Stimulated activated CD8-positive, alpha-beta memory T cell treated with anti-CD3 and anti-CD28 coated beads, Interleukin-15, amount 100 ng/mL, for 1 hour (primary cell): ENCODE measurements around the gene CRB3.
A peak's percentile ranks its signal among the peaks of the same experiment; 100 is the strongest.
"Not testable (repeated sequence)": the region's sequence is repeated elsewhere in the genome, so short reads cannot be mapped to it uniquely, and the experiment has no call there.

ENCODE experiments used
- DNase-seq: peaks from one replicate; pipeline ENCODE4 v3.0.0-alpha.2; 2020; ENCODE audit warnings: low read depth

CRB3 gene

DNA sequence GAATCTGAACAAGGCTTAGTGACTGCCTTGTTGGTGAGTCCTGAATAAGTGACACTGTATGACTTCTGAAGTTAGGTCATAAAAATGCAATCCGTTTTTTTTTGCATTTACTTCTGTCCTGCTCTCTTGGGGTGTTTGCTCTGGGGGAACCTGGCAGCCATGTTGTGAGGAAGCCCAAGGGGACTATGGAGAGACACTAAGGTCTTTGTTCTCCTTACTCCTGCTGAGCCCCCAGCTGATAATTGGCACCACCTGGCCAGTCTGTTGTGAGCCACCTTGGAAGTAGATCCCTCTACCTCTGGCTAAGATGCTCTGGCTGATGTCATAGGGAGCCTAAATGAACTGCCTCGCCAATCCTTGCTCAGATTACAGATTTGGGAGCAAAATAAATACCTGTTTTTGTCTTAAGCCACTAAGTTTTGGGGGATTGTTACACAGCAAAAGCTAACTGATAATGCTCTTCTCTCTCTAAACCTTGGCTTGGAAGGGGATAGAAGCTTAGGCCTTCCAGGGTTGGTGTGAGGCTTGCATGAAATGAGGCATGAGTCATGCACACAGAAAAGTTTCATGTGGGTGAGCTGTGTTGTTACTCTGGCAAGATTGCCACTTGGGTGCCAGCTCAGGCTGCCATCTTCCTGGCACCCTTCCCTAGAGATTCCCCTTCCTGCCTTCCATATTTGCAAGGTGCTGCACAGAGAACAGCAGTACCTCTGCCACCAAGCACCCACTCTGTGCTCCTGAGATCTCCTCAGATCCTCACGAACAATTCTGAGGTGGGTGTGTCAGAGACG lies 27.9 kb downstream of the CRB3 start:
- DNase-seq: no peak

DNA sequence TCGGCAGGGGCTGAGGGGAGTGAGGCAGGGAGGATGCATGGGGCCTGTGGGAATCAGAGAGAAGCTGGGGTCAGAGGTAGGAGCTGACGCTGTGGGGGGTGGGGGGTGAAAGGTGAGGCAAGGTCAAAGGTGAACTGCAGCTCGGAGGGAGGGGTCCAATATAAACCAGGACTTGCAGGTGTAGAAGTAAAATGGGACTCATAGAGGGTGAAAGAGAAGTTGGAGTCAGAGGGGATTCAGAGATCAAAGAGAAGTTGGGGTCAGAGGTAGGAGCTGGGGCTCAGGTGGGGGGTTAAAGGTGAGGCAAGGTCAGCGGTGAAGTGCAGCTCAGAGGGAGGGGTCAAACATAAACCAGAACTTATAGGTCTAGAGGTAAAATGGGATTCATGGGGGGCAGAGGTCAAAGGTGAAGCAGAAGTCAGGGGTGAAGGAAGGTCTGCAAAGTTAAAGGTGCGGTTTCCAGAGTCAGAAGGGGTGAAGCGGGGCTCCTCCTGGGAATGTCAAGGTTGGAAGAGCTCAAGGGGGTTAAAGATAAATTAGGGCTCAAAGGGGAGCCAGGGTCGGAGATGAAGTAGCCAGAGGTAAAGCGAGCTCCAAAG lies 30.5 kb downstream of the CRB3 start:
- no peak for DNase-seq

DNA sequence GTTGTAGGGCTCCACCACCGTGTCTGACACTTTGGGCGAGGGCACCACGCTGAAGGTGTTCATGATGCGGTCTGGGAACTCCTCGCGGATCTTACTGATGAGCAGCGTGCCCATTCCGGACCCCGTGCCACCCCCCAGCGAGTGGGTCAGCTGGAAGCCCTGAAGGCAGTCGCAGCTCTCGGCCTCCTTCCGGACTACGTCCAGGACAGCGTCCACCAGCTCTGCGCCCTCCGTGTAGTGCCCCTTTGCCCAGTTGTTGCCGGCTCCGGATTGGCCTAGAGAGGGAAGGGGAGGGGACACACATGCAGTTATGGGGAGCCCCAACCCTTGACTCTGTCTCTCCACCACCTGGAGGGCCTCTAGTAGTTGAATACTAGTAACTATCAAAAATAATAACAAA lies 31.9 kb downstream of the CRB3 start:
- no peak for DNase-seq

DNA sequence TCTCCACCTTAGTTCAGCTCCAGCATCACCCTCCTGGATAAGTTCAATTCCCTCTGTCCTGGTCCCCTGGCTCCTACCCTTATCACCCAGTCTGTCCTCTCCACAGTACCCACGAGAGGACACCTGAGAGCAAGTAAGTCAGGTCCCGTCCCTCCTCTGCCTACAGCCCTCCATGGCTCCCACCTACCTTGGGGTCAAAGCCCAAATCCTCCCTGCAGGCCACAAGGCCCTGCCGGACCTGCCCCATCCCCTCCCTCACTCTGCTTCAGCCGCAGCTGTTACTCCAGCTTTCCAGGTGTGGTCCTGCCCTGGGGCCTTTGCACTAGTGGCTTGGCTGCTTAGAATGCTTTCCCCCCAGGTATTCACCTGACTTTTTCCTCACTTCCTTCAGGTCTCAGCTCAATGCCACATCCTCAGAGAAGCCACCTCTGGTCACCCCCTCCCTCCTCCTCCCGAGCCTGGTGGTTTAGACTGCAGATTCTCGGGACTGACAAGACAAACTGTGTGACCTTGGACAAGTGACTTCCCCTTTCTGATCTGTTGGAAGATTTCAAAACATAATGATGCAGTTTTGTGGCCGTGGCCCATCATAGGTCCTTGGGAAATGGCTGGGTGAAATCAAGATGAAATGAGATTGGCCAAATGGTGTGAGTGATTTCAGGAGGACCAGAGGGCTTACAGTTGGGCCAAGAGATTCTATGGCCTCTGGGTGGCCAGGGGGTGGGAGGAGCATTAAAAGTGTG lies 34.4 kb downstream of the CRB3 start:
- DNase-seq: no peak

DNA sequence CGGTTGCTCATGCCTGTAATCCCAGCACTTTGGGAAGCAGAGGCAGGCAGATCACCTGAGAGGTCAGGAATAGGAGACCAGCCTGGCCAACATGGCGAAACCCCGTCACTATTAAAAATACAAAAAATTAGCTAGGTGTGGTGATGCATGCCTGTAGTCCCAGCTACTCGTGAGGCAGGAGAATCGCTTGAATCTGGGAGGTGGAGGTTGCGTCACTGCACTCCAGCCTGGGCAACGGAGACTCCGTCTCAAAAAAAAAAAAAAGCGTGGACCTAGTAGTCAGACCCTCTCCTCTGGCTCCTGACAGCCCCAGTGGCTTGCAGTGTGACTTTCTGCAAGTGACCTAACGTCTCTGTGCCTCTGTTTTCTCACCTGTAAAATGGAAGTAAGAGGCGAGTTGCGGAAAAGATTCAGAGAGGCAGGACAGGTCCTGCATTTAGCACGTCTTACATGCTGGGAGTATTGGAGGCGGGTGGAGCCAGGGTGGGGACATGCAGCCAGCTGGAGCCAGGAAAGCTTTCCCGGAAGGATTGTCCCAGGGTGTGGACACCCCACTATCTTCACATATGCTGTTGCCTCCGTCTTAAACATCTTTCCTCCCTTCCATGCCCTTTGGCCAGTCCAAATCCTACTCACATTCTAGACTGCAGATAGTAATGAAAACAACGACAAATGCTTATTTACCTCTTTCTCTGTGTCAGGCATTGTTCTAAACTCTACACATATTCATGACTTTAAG lies 35.1 kb downstream of the CRB3 start:
- DNase-seq: no peak

DNA sequence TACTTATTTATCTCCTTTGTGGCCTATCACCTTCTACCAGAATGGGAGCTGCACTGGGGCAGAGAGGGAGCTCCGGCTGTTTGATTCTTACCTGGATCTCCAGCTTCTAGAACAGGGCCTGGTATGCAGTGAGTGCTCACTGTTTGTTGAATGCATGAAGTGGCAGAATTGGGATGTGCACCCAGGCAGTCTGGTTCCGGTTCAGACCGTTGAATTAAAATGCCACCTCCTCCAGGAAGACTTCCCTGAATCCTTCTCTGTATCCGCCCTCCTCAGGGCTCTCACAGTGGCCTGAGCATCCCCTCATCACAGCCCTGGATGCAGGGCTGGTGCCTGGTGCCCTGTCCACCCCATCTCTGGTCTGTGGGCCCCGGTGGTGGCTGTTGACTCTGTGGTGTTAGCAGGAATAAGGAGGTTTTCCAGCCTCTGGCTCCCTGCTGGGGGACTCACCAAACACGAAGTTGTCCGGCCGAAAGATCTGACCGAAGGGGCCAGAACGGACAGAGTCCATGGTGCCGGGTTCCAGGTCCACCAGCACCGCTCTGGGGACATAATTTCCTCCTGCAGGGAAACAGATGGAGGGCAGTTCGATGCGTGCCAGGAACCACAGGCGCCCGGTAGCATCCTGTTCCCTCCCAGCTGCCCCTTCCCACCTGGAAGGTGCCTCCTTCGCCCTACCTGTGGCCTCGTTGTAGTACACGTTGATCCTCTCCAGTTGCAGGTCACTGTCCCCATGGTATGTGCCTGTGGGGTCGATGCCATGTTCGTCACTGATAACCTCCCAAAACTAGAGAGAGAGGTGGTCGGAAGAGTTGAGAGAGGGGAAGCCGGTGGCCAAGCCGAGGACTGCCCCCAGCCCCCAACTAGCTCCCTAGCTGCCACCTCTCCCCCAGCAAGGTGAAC lies 37.0 kb downstream of the CRB3 start:
- no peak for DNase-seq

DNA sequence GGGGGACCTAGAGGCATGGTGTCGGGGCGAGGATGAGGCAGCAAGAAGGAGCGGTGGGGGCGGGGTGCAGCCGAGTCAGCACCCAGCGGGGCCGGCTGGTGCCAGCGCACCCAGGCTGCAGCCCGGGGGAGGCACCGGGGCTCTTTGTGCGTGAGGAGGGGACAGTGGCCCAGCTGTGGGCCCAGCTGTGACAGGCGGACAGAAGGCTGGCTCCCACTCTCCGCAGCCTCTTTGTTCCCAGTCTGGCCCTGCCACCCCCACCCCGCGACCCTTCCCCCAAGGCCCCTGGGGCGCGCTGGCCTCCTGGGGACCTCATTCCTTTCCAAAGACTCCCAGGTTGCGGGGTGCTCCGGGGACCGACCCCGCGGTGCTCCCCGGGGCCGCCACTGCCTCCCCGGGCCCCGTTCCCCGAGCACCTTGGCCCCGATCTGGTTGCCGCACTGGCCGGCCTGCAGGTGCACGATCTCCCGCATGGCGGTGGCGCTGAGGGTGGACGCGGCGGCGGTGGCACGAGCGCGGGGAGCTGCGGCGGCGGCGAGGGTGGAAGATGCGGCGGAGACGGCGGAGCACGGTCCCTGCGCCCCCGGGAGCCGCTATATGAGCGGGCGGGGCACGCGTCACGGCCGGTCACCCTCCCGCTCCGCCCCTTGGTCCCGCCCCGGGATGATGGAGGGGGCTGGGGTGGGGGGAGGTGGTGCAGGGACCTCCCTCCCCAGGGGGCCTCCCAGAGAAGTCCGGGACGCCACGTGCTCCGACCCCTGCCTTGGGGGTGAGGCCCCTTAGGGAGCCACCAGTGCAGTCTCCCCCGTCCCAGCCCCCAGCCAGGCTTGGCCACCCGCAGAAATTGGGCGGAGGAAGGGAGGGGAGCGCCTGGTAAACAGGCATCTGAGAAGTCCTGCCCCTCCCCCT lies 37.9 kb downstream of the CRB3 start, which contains the start of gene TUBB4A:
TUBB4A (minus strand) TSS at position 570 of the 909 bp plus-strand sequence; CDS start at position 473, 97 bp downstream.
- DNase-seq: no peak

DNA sequence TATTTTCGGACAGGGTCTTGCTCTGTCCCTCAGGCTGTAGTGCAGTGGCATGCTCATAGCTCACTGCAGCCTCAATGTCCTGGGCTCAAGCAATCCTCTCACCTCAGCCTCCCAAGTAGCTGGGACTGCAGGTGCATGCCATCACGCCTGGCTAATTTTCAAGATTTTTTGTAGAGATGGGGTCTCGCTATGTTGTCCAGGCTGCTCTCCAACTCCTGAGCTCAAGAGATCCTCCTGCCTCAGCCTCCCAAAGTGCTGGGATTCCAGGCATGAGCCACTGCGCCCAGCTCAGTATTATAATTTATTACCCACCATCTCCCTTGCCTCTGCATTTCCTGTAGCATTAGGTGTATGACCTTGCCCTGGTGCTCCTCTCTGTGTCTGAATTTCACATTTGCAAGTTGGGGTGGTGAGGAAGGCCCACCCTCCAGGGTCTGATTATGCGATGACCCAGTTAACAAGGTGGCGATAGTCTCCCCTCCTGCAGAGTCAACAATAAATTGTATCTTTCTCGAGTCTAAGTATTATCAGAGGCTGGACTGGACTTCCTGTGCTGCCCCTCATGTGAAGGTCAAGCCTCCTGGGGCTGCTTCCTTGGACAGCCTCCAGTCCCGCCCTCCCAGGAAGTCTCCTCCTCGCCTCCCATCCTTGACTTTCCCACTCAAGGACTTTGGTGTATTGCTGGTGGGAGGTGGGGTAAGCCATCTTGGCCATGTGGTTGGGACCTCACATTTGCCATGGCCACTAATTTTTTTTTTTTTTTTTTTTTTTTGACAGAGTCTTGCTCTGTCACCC lies 39.5 kb downstream of the CRB3 start:
- DNase-seq: no peak

DNA sequence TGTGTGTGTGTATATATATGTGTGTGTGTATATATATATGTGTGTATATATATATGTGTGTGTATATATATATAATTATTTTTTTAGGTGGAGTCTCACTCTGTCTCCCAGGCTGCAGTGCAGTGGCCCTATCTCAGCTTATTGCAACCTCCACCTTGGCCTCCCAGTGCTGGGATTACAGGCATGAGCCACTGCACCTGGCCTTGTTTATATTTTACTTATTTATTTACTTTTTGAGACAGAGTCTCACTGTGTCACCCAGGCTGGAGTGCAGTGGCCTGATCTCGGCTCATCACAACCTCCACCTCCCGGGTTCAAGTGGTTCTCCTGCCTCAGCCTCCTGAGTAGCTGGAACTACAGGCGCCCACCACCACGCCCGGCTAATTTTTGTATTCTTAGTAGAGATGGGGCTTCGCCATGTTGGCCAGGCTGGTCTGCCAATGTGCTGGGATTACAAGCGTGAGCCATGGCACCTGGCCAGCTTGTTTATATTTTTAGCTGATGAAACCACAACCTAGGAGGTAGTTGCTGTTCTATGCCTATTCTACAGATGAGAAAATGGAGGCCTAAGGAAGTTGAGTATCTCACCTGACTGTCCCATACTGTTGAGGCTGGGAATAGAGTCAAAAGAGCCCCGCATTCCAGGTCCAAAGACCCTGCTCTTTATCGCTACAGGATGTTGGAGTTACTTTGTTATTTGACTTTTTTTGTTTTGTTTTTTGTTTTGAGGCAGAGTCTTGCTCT lies 44.1 kb downstream of the CRB3 start:
- DNase-seq: not testable (repeated sequence)

DNA sequence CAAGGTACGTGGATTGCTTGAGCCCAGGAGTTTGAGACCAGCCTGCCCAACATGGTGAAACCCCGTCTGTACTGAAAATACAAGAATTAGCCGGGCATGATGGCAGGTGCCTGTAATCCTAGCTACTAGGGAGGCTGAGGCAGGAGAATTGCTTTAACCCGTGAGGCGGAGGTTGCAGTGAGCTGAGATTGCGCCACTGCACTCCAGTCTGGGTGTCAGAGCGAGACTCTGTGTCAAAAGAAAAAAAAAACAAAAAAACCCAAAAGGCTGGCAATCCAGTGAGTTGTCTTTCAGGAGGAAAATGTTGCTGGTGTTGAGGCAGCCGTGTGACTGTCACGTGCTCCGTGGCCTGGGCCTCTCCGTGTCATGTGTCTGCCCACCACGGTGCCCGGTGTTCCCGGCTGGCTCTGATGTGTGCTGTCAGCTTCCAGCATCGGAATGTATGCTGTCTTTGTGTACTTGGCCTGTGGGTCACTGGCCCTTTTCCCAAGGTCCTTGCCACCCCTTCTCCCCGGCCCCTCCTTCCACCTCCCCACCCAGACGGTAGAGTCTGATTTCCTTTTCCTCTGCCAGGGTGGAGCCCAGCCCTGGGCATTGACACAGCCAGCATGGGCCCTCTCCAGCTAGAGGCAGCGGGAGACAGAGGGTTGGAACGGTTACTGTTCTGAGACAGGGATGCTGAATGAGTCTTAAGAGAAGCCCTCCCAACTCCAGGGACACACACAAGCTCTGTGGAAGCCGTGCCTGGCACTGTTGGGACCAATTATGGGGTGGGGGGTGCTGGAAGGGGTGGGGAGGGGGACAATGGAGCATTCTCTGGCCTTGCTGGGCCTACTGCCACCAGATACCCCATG lies 45.3 kb downstream of the CRB3 start:
- DNase-seq: no peak

DNA sequence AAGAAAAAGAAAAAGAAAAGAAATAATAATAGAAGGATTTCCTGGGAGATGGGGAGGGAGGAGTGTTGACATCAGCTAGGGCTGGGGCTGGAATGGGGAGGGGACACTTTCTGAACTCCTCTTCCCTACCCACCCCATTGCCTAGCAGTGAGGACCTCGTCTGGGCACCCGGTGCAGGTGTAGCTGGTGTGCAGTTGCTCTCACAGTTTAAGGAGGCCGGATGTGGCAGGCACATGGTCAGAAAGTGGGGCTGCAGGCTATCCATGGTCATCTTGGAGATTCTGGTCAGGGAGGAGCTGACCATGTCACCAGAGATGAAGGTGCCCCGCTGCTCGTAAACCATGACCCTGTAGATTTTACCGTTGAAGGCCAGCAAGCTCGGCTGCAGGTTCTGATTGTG lies 46.5 kb downstream of the CRB3 start:
- DNase-seq: no peak

DNA sequence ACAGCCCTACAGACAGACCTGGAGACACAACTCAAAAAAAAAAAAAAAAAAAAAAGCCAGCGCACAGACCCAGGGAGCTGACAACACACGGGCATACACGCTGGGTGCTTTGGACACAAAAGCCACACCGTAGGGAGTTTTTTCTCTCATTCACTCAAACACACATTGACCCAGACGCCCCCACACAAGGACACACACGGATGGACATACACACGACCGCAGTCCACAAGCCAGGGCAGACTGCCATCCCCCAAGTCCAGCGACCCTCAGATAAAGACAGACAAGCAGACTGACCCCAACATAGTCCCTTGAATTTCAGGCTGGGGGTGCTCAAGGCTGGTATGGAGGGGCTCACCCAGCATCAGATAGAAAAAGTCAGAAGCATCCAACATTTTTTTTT lies 50.0 kb downstream of the CRB3 start:
- no peak for DNase-seq

DNA sequence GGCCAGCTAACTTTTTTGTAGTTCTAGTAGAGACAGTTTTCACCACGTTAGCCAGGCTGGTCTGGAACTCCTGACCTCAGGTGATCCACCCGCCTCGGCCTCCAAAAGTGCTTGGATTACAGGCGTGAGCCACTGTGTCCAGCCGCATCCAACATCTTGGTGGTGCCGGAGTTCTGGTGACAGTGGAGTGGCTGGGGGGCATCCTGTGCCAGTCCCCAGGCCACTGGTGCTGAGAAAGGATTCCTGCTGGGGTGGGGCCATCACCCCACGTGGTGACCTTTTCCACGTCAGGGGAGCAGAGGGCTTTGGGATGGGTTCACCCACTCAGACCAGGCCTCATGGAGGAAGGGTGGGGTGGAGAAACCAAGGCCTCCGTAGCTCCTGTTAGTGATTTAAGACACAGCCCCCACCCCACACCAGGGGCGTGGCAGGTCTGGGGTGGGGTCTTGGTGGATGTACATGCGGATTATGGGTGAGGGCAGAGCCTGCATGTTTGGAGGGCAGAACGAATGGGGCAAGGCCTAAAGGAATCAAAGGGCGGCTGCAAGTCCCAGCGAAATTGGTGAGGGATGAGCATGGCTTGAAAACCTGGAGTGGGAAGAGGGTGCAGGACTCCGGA lies 51.0 kb downstream of the CRB3 start:
- DNase-seq: no peak

DNA sequence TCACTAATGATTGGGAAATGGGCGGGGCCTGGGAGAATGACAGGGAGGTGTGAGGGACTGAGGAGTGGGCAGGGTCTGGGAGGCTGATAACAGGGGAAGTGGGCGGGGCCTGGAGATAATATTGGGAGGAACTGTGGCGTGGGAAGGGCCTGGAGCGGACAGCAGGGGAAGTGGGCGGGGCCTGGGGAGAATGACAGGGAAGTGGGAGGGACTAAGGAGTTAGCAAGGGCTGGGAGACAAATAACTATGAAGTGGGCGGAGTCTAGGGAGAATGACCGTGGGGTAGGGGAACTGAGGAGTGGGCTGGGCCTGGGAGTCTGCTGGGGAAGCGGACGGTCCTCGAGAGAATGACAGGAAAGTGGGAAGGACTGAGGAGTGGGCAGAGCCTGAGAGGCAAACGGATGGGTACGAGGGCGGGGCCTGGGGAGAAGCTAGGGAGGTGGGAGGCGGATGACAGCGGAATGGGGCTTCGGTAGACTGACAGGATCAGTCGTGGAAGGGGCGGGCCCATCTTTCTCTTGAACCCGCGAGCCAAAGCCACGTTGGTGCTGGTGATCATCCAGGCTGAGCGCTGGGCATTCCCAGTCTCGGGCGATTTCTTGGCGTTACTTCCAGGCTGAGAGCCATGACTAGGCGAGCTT lies 52.1 kb downstream of the CRB3 start:
- DNase-seq: peak; percentile 40
